Left lung (tissue), 10 donors: ENCODE measurements around the gene CHTF8. TPM values are rescaled to one million over a fixed set of nuclear protein-coding genes. Genes with fewer than 3 reads are reported as not detected.

Experiments used
- ATAC-seq: fragments of 200-7000 bp; cut with Tn5 transposase; one replicate; pipeline ENCODE4 v1.9.1; 2020; ENCODE audit warnings: moderate library complexity
- DNase-seq, 4 donors: peaks; one replicate each; pipeline ENCODE4 v3.0.0-alpha.2; 2013 to 2020
- H3K27ac ChIP-seq, 2 donors: fragments of 200-600 bp; sonication (generic) in 1 of 2; one replicate each; pipeline versions ENCODE4 v1.5.0 to v1.8.0; 2020 to 2021
- H3K27me3 ChIP-seq, 2 donors: fragments of 200-600 bp; sonication (generic) in 1 of 2; one replicate each; pipeline versions ENCODE4 v1.5.0 to v1.8.0; 2020 to 2021
- H3K36me3 ChIP-seq, 2 donors: fragments of 200-600 bp; sonication (generic) in 1 of 2; one replicate each; pipeline versions ENCODE4 v1.5.0 to v1.8.0; 2020 to 2021
- H3K4me1 ChIP-seq, 2 donors: fragments of 200-600 bp; one replicate each; pipeline ENCODE4 v1.8.0; 2021
- H3K4me3 ChIP-seq, 2 donors: fragments of 200-600 bp; sonication (generic) in 1 of 2; one replicate each; pipeline versions ENCODE4 v1.5.0 to v1.8.0; 2020 to 2021; ENCODE audit warnings: mild to moderate bottlenecking in 1 of 2
- H3K9me3 ChIP-seq, 2 donors: fragments of 200-600 bp; sonication (generic) in 1 of 2; one replicate each; pipeline versions ENCODE4 v1.5.0 to v1.8.0; 2020 to 2021
- intact Hi-C, 2 donors: fragments of 100-400 bp; cut with DNase I; formaldehyde crosslinking; loops; one replicate each; pipeline versions ENCODE4 v1.11.2 to v1.14.2; 2022
- polyA plus RNA-seq, 6 donors: library from polyadenylated mRNA; unstranded; fragments of 120-200 nt; gene quantifications; one replicate each; pipeline ENCODE4 v1.2.1, GENCODE V29; 2013; ENCODE audit not compliant: insufficient read length in 6 of 6
- total RNA-seq, 2 donors: library from RNA; stranded (reverse); fragmentation: NEBNext Ultra II Directional; extraction: Animal tissue kit (Norgen Biotek cat#: 25700); gene quantifications; one replicate each; pipeline ENCODE4 v1.2.1, GENCODE V29; 2021
- TF ChIP-seq, protein P1 (sequence below), 2 donors: fragments of 200-600 bp; sonication (generic) in 1 of 2; IDR thresholded peaks; one replicate each; pipeline versions ENCODE4 v1.5.0 to v1.8.0; 2021; ENCODE audit warnings: antibody characterized with exemption in 2 of 2
- donor health status: DM: no; HTN: yes; CAD: no.
- donor health status: DM: no; HTN: no; CAD: no.

Gene CHTF8
- total and polyA plus RNA-seq, 8 donors, result 93.4 to 142 (median 124) TPM

- Histone ChIP-seq H3K4me3 (no peak overlapping the region), H3K27me3 (no peaks in the 10 kb centered on the region), H3K4me1 (peaks cover 0 to 10% of the 10 kb centered on the region in 2 donors), H3K27ac (no peak overlapping the region), H3K9me3 (no peaks in the 10 kb centered on the region), H3K36me3 (peaks cover 0 to 85% of the 10 kb centered on the region in 2 donors)
- TF ChIP-seq, protein P1, sequence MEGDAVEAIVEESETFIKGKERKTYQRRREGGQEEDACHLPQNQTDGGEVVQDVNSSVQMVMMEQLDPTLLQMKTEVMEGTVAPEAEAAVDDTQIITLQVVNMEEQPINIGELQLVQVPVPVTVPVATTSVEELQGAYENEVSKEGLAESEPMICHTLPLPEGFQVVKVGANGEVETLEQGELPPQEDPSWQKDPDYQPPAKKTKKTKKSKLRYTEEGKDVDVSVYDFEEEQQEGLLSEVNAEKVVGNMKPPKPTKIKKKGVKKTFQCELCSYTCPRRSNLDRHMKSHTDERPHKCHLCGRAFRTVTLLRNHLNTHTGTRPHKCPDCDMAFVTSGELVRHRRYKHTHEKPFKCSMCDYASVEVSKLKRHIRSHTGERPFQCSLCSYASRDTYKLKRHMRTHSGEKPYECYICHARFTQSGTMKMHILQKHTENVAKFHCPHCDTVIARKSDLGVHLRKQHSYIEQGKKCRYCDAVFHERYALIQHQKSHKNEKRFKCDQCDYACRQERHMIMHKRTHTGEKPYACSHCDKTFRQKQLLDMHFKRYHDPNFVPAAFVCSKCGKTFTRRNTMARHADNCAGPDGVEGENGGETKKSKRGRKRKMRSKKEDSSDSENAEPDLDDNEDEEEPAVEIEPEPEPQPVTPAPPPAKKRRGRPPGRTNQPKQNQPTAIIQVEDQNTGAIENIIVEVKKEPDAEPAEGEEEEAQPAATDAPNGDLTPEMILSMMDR (IDR thresholded peaks at IDR 0.05), result no peak
- intact Hi-C loops, result loop anchor here in 1 of 2 donors (10.0 kb wide), 1 partner anchor 222 kb away; no protein-coding TSS in a partner anchor
- ATAC-seq (no peak), DNase-seq (no peak)
Observed at GRCh38 chr16:69116906-69117305, 15.5 kb downstream of the CHTF8 start.

DNA sequence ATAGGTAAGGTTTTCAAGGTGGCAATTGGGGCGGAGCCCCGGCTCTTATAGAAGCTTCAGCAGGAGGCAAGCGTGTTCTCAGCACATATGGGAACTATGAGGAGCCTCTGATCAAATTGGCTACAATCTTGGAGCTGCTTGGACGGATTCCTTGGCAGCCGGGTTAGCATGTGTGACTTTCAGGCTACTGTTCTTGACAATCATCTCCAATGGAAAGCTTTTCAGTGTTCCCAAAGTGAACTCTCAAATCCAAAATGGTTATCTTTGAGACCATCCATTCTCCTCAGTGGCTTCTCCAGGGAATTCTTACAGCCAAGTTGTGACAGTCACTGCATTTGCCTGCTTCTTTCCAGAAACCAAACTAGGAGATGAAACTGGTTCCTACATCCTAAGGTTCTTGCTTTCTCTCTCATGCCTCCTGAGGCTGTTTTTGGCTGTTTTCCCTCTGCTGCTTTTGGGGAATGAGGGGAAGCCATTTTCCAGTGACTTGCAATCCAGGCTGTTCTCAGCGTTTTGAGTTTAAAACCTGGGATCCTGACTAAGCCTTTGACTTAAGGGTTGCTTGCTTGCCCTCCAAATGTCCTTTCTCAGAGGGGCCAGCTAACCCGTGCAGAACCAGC is 16.0 kb downstream of the CHTF8 start:
- Histone ChIP-seq H3K36me3 (peaks cover 0 to 90% of the 10 kb centered on the region in 2 donors), H3K9me3 (no peaks in the 10 kb centered on the region), H3K4me3 (no peak overlapping the region), H3K27ac (no peak overlapping the region), H3K4me1 (peaks cover 0 to 10% of the 10 kb centered on the region in 2 donors), H3K27me3 (no peaks in the 10 kb centered on the region)
- ATAC-seq (no peak), DNase-seq (peak in 1 of 4 donors; percentile 15)
- intact Hi-C loops, result loop anchor here in 1 of 2 donors (10.0 kb wide), 1 partner anchor 222 kb away; no protein-coding TSS in a partner anchor
- TF ChIP-seq, protein P1 (IDR thresholded peaks at IDR 0.05), result no peak

- intact Hi-C loops, result loop anchor here in 1 of 2 donors (10.0 kb wide), 1 partner anchor 221 kb away; no protein-coding TSS in a partner anchor
- H3K27me3 ChIP-seq, result no peaks in the 10 kb centered on the region
- ATAC-seq, result no peak
- H3K27ac ChIP-seq, result no peak overlapping the region
- H3K4me3 ChIP-seq, result no peak overlapping the region
- no peaks in the 10 kb centered on the region for H3K9me3 ChIP-seq
- TF ChIP-seq, protein P1 (IDR thresholded peaks at IDR 0.05), result no peak
- H3K36me3 ChIP-seq, result peaks cover 0 to 87% of the 10 kb centered on the region in 2 donors
- DNase-seq, result no peak
- peaks cover 0 to 10% of the 10 kb centered on the region in 2 donors for H3K4me1 ChIP-seq
Observed at GRCh38 chr16:69115837-69116236, 16.6 kb downstream of the CHTF8 start.

DNA sequence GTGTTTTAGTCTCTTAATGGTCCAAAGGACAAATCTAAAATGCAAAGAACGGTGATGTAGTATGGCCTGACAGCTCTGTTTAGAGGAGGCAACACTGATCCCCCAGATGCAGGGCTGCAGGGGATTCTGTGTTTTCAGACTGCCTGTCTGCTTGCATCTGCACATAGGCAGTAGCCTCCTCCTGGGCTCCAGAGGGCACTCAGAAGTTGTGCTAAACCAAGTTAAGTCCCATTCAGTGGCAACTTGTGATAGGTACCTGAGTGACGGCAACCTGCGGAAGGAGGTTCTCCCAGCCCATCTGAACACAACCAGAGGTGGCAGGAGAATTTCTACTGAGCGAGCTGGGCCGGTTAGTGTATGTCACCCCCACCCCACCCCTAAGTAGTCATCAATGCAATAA is 17.0 kb downstream of the CHTF8 start:
- Histone ChIP-seq H3K4me3 (no peak overlapping the region), H3K4me1 (peaks cover 0 to 10% of the 10 kb centered on the region in 2 donors), H3K27ac (no peak overlapping the region), H3K27me3 (no peaks in the 10 kb centered on the region), H3K36me3 (peaks cover 0 to 86% of the 10 kb centered on the region in 2 donors), H3K9me3 (no peaks in the 10 kb centered on the region)
- ATAC-seq (no peak), DNase-seq (peak in 1 of 4 donors; percentile 22)
- TF ChIP-seq, protein P1 (IDR thresholded peaks at IDR 0.05), result no peak
- intact Hi-C loops, result loop anchor here in 1 of 2 donors (10.0 kb wide), 1 partner anchor 221 kb away; no protein-coding TSS in a partner anchor

DNA sequence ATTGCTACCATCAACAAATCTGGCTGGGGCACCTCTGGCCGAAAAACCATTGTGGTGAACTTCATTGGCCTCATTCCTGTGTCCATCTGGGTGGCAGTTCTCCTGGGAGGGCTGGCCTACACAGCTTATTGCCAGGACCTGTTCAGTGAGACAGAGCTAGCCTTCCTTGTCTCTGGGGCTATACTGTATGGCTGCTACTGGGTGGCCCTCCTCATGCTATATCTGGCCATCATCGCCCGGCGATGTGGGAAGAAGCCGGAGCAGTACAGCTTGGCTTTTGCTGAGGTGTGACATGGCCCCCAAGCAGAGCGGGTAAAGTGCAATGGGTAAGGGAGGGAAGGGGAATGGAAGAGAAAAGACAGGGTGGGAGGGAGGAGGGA is 17.4 kb downstream of the CHTF8 start:
- Histone ChIP-seq H3K4me1 (peaks cover 0 to 10% of the 10 kb centered on the region in 2 donors), H3K27ac (no peak overlapping the region), H3K27me3 (no peaks in the 10 kb centered on the region), H3K4me3 (no peak overlapping the region), H3K36me3 (peaks cover 0 to 86% of the 10 kb centered on the region in 2 donors), H3K9me3 (no peaks in the 10 kb centered on the region)
- DNase-seq (peak in 1 of 4 donors; percentile 14), ATAC-seq (no peak)
- TF ChIP-seq, protein P1 (IDR thresholded peaks at IDR 0.05), result no peak
- intact Hi-C loops, result loop anchor here in 1 of 2 donors (10.0 kb wide), 1 partner anchor 220 kb away; no protein-coding TSS in a partner anchor
